Activated CD8-positive, alpha-beta memory T cell treated with anti-CD3 and anti-CD28 coated beads, Interleukin-2, amount 50 U/mL, for 4 hours (primary cell): ENCODE results near the gene GGCX.
A peak's percentile ranks its signal among the peaks of the same experiment; 100 is the strongest.
"Not testable (repeated sequence)": the region's sequence is repeated elsewhere in the genome, so short reads cannot be mapped to it uniquely, and the experiment has no call there.

Experiments used
- DNase-seq: peaks from one replicate; pipeline ENCODE4 v3.0.0-alpha.2; 2020

Gene GGCX

DNA sequence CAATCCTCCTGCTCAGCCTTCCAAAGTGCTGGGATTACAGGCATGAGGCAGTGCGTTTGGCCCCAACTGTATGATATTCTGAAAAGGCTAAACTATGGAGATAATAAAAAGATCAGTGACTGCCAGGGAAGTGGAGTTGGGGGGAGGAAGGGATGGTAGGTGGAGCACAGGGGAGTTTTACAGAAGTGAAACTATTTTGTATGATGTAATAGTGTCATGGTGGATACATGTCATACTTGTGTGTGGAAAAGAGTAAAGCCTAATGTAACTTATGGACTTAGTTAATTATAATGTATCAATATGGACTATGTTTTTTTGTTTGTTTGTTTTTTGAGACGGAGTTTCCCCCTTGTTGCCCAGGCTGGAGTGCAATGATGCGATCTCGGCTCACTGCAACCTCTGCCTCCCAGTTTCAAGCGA lies 2.9 kb upstream of the GGCX start:
- no peak for DNase-seq

DNA sequence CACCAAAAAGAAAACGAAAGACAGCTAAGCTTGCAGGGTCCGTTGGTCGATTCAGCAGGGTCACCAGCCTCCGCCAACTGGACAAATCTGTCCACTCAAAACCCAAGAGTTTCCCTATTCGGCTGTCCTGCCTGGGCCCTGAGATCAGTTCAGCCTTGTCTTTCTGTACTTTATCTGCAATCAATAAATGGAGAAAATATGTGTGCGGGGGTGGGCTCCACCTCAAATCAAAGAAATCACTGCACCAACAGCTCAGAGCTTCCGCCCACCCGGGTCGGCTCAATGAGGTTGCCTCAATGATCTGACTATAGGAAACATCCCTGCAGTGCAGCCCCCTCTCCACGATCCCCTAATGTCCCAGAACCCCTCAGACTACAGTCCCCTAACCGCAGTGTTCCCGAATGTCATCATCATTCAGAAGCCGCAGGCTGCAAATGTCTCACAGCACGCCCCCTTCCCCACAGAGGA lies 447 bp downstream of the GGCX start:
- DNase-seq: no peak

DNA sequence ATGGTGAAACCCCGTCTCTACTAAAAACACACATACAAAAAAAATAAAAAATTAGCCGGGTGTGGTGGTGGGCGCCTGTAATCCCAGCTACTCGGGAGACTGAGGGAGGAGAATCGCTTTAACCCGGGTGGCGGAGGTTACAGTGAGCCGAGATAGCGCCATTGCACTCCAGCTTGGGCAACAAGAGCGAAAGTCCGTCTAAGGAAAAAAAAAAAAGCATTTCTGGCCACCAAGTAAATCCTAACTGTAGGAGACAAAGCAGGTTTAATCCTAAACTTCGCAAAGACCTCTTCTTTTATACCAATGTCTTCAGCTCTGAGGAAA lies 928 bp downstream of the GGCX start:
- not testable (repeated sequence) for DNase-seq

DNA sequence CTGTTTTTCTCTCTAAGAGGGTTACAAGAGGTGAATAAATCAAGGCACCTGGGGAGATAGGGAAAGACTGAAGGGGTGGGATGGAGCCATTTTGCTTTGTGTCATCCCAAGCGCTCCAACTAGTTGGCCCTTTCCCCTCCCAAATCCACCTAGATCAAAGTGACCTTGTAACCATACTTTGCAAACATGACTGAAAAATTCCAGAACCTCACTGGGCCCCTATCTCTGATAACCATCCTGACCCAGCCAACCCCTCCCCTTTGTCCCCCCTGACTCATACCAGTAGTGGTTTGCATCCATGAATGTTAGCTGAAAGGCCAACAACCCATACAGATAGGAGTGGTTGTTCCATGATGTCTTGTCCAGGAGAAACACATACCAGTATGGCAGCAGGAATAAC lies 3.1 kb downstream of the GGCX start:
- no peak for DNase-seq

DNA sequence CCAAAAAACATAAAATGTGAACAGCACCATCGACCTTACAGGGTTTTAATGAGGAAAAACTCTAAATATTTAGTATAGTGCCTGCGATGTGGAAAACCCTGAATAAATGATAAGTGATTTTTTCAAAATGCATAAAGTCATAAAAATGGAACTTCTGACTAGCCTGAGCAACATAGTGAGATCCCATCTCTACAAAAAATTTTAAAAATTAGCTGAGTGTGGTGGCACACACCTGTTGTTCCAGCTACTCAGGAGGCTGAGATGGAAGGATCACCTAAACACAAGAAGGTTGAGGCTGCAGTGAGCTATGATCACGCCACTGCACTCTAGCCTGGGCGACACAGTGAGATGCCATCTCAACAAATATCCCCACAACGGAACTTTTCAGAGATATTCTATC lies 4.2 kb downstream of the GGCX start:
- DNase-seq: no peak

DNA sequence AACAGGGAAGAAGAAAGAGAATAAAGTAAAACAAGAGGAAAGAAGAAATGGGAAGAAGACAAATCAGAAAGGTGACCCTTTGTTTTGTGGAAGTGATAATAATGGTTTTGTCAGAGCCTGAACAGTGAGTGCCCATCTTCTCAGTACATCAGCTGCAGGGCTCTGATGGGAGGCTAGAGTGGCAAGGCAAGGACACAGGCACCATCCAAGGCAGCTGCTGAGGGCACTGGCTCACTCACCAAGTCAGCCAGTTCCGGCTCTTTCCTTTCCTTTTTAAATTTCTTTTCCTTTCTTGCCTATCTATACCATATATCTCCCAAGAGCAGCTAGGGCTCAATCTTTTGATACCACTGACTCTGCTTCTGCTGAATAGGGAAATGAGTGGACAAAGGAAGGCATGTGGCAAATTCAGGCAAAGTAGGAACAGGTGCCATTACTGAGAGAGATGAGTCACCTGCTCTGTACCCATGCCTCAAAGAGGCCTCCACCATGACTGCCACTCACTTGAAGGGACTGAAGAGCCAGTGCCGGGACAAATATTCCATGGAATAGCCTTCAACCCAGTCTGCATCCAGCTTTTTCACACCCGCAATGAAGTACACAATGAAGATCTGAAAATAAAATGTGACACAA lies 6.2 kb downstream of the GGCX start:
- no peak for DNase-seq

DNA sequence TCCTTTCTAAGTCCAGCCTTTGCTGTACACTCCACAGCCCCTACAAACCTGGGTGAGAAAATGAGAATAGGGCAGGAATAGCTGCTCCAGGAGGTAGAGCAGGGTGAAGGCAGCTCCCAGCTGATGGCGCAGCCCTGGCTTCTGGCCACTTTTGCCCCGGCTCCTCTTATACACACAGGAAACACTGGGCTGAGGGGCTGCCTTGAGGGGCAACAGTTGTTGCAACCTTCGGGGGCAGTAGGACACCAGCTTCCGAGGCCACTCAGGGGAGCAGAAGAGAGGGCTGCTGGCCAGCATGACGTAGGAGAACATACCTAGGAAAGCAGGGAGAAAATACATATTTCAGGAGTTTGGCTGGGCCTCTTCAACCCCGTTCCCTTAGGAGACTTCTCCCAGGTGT lies 8.1 kb downstream of the GGCX start:
- no peak for DNase-seq

DNA sequence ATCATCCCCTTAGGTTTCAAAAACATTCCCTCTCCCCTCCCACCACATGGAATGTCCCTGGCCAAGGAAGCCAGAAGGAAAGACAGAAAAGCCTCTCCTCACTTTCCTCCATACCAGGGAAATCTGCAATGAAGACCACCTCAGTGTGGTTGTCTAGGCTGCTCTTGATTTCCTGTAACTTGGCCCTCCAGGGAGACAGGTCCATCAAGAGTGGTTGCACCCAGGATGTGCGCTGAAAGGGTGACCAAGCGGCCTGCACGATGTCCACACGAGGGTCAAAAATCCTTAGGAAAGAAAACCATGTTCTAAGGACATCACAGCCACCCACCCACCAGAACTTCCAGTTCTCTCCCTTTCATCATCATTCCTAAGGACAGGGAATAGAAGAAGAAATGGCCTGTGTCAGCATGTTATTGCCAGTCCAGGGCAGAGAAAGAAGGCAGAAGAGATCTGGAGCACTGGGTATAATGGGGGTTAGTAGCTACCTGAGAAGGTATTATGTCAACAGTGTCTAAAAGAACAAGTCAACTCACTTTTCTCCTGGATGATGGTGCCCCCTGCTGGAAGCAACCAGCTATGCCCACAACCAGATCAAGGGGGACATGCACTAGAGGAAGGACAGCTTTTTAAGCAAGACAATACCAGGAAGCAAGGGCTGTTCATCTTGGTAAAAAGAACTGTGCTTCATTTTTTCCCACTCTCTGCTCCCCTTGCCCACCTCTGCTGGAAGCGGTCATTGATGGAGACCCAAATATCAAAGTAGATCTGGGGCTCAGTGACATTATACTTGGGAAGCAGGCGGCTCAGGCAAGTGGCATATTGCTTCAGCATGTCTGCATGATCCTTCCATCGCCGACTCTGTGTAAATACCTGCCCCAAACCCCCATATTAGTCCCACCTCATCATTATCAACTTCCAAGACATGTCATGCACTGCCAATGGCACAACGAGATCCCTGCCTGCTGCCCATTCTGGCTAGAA lies 9.3 kb downstream of the GGCX start:
- peak; percentile 90 for DNase-seq

DNA sequence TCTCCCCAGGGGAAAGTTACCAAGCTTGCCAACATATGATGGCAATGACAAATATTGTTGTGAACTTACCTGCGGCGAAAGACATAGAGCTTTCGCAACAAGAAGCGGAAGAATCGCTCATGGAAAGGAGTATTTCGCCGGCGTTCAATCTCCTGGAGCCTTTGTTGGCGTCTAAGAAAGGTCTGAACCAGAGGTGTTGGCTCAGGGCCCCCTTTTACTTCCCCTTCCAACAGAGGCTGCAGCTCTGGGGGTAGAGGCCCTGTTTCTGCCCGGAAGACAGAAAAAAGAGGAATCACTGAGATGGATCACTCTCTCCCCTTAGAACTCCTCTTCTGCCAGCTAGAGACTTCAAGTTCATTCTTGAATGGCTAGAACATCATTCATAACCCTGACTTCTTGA lies 10.8 kb downstream of the GGCX start:
- DNase-seq: no peak

DNA sequence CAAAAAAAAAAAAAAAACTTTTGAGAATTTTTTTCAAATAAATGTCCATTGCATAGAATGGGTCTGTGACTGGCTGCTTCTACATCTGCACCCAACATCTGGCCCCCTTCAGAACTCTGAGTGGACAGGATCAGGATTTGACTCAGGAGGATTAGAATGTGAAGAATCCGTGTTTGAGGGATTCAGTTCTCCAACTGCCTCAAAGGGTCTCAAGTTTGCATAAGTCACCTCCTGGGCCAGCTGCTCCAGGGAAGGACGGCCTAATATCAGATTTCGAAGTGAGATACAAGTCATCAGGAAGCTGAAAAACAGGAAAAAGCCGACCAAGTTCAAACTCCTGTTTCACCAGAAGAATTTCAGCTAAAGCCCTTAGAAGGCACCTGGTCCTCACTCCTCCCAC lies 11.5 kb downstream of the GGCX start:
- DNase-seq: no peak

DNA sequence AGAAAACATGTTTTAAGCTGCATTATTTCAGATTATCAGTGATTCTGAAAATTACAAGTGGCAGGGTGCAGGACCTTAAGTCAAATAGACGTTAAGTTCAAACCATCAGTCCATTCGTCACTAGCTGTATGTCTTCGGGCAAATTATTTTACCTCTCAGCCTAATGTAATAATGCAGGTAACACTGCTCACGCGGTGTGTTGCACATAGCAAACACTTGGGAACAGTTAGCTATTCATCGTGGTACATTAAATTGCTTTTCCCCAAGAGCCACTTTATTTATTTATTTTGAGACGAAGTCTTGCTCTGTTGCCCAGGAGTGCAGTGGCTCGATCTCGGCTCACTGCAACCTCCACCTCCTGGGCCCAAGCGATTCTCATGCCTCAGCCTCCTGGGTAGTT lies 12.2 kb downstream of the GGCX start:
- no peak for DNase-seq

DNA sequence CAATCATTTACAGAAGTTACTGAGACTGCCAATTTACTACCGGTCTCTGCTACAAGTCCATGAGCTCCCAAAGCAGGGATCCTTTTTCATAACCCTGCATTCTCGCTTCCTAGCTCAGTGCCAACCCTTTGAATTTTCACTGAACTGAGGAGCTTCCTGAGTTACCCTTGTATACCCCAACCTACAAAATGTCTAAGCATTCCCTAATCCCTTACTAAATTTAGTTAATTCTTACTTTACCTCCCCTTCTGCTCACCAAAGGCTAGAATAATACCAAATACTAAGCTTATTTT lies 12.7 kb downstream of the GGCX start:
- DNase-seq: no peak

DNA sequence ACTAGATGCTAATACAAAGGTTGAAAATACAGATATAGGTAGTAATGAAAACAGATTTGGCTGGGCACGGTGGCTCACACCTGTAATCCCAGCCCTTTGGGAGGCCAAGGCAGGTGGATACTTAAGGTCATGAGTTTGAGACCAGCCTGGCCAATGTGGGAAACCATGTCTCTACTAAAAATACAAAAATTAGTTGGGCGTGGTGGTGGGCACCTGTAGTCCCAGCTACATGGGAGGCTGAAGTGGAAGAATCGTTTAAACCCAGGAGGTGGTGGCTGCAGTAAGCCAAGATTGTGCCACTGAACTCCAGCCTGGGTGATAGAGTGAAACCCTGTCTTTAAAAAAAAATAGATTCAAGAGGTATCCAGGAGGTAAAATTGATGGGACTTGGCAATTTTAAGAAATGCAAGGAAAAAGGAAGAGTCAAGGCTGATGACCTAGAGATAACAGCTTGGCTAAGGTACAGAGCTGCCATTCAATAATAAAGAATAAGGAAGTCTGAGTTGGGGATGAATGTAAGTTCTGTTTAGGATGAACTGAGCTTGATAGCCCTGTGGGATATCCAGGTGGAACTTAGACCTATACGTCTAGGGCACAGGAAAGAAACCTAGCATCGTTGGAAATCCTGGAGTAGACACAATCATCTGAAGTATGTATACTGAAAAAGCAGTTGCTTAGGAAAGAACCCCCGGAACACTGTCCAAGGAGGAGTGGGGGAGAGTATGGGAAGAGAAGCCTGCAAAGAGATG lies 13.3 kb downstream of the GGCX start:
- DNase-seq: no peak

DNA sequence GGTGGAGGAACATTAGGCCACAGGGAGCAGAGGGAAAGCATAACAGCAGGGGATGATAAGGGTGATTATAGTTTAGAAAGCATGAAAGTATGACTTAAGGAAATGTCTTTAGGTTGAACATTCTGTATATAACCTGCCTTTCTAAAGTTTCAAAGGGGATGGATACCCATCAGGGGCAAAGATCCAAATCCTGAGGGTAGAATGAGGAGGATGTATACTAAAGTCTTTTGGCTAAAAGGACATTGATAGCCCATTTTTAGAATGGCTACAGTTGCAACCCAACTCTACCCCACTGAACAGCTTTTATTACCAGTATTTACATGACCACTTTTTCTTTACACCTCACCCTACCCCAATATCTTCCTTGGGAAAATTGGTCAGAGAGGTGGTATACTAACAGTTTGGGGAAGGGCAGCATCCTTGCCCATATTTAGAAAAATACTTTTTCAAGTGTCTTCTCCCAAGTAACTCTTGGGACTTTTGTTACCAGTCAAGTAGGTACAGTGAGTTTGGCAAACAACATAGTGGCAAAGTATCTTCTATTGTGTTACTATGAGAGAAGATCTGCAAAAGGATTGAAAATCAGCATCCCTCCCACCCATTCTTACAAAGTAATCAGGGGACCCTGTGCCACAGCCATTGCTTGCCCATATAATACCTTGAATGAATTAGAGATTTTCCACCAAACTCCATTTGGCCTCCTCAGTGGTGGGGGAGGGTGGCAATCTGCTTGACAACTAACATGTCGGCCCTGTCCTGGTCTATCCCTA lies 14.0 kb downstream of the GGCX start:
- DNase-seq: no peak

DNA sequence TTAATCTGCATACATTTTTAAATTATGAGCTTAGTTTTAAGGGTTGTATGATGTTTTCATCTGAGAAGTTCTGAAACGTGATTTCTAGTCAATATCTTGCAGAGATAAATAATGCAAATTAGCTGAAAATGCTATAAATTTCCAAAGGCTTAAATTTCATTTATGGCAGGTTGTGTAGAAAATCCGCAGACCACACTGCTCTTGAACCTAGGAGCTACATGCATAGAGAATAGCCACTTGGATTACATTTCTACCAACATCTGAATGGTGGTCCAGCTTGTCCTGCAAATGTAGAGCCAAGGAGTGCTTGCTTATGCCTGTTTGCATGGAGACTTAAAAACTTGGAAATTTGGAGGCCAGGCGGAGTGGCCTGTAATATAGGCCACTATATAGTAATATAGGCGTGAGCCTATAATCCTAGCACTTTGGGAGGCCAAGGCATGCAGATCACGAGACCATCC lies 15.5 kb downstream of the GGCX start:
- DNase-seq: no peak

DNA sequence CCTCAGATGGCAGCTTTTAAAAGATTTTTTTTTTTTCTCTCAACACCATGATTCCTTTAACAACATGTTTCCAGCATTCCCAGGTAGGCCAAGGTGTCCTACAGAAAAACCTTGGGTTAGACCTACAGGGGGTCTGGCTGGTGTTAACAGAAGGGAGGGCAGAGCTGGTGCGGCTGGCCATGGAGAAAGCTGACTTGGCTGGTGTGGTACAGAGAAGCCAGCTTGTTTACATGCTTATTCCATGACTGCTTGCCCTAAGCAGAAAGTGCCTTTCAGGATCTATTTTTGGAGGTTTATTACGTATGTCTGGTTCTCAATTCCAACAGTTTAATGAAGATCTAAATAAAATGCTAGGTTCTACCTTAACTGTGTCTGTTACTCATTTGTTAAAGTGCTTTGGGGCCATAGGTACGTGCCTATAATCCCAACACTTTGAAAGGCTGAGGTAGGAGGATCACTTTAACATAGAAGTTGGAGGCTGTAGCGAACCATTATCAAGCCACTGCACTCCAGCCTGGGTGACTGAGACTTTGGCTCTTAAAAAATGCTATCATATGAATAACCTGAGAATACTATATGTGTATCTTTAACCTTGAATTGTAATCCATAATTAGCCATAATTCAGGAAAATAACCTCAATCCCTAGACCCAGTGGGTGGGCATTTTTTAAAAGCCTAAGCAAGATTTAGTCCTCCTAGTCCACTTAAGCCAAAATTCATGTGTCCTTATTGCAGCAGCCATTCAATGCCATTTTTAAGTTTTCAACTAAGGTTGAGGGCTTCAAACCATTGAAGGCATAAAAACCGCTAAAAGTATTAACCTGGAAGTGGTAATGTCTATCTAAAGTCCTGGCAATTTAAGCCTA lies 16.1 kb downstream of the GGCX start:
- DNase-seq: not testable (repeated sequence)

DNA sequence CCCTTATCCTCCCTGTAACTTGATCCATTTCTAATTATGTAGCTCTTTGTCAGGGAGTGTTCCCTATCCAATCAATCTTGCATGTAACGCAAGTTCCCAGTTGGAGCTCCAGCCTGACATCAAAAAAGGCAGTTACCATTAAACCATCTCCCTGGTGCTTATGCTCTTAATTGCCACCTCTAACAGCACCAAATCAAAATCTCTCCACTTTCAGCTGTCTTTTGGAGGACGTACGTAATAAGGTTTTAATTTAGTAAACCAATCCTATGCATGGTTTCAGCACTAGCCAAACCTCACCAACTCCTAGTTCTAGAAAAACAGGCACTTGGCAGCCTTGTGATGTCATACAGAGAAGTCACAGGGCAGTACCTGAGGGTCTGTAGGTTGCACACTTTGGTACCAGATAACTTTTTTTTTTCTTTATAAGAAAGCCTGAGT lies 17.0 kb downstream of the GGCX start:
- DNase-seq: not testable (repeated sequence)

DNA sequence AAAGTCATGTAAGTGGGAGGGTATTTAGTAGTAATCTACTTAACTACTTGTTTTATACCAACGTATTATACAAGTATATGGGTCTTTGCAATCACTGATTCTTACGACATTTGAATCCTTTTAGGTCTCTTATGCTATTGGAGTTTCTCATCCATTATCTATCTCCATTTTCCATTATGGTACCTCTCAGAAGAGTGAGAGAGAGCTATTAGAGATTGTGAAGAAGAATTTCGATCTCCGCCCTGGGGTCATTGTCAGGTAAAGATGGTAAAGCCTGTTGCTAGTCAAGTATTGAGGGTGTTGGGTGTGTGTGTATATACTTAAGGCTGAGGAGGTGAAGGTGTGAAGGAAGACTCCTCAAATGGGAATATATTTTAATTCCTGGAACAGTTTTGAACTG lies 18.5 kb downstream of the GGCX start:
- no peak for DNase-seq

DNA sequence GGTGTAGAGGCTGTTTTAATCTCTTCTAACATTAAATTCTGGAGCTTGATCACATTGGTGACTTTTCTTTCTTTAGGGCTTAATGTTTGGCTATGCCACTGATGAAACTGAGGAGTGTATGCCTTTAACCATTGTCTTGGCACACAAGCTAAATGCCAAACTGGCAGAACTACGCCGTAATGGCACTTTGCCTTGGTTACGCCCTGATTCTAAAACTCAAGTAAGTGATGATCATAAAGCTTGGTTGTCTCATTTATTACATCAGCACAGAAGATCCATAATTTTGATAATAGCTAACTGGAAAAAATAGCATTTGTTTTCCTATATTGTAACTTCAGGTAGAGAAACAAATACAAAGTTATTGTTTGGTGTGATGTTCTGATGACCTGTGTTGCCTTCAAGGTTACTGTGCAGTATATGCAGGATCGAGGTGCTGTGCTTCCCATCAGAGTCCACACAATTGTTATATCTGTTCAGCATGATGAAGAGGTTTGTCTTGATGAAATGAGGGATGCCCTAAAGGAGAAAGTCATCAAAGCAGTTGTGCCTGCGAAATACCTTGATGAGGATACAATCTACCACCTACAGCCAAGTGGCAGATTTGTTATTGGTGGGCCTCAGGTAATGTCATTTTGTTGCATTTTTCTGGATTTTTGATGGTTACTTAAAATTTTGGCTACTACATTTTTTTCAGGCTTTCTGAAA lies 19.4 kb downstream of the GGCX start:
- DNase-seq: no peak

DNA sequence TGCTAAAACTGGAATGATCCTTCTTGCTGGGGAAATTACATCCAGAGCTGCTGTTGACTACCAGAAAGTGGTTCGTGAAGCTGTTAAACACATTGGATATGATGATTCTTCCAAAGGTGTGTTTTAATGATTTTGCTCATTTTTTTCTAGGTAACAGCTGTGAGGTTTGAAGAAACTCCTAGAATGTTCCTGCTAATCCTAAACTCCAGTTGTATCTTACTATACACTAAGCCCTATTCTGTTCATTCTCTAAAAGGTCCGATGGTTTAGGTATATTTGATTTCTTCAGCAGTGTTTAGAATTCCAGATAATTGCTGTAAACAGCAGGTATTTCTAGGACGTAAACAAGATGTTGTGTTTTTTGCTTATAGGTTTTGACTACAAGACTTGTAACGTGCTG lies 20.0 kb downstream of the GGCX start:
- no peak for DNase-seq

DNA sequence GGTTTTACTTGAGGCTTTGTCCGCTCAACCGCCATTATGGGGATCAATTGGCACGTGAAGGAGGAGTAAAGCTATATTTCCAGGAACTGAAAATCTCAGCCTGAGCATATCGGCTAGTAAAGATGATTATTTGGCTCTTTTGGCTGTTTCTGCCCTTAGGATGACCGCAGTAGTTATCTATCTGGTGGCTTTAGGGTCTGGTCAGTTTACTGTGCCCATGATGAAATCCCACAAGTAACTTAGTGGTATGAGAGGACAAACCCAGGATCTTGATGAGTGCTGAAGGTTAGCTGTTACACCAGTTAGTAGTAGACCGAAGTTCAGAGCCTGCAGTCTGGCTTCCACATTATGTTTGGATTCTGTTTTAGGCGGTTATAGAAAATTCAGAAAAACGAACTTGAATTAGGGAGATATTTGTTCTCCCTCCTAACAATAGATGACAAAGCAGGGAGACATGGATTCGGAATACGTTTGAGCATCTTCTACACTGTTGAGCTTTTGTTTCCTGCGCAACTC lies 21.1 kb downstream of the GGCX start:
- DNase-seq: no peak
